SK-N-SH (cell line): ENCODE data around the gene UBE2I. TPM values are rescaled to one million over a fixed set of nuclear protein-coding genes. Genes with fewer than 3 reads are reported as not detected.

ENCODE experiments used
- CTCF ChIA-PET: fragments of 300-600, 350-600 bp; formaldehyde crosslinking; extraction: SDS; loops from one replicate; lab custom pipeline; 2021; lab: Yijun Ruan, JAX
- POLR2A ChIA-PET: fragments of 350-600 bp; sonication (Branson Sonifier 250); formaldehyde crosslinking; extraction: SDS; loops from one replicate; lab custom pipeline; 2020; ENCODE audit warnings: antibody characterized with exemption, inconsistent platforms; lab: Yijun Ruan, JAX
- DNase-seq: peaks from one replicate; pipeline ENCODE4 v3.0.0; 2012
- H2AFZ ChIP-seq: fragments of 200-600 bp; sonication (generic); 2 replicates; pipeline ENCODE4 v1.8.1; 2016; ENCODE audit warnings: antibody characterized with exemption, mild to moderate bottlenecking, low read depth
- H3F3A ChIP-seq: fragments of 200-600 bp; sonication (generic); replicated peaks from 2 replicates; pipeline ENCODE3; 2016; ENCODE audit warnings: antibody characterized with exemption, mild to moderate bottlenecking; ENCODE audit not compliant: insufficient read depth
- H3K27ac ChIP-seq, 2 experiments: fragments of 200-500 bp in 1 of 2; fragments of 200-600 bp in 1 of 2; sonication (Bioruptor generic) in 1 of 2; sonication (generic), shearing (Covaris generic) in 1 of 2; 2 replicates each; pipeline versions ENCODE4 v1.5.1 to v1.6.1; 2014 to 2016; ENCODE audit warnings: low read depth in 2 of 2, inconsistent platforms in 1 of 2, low read length in 1 of 2, mild to moderate bottlenecking in 1 of 2, mixed read lengths in 1 of 2
- H3K27me3 ChIP-seq: fragments of 200-600 bp; sonication (generic), shearing (Covaris generic); 2 replicates; pipeline ENCODE4 v1.6.1; 2016; ENCODE audit warnings: mixed run types; ENCODE audit not compliant: insufficient read depth
- H3K36me3 ChIP-seq, 2 experiments: fragments of 200-500 bp in 1 of 2; fragments of 200-600 bp in 1 of 2; sonication (Bioruptor generic) in 1 of 2; sonication (generic) in 1 of 2; replicated peaks in 1 of 2; 2 replicates each; pipeline versions ENCODE3 to v1.5.1; 2014 to 2016; ENCODE audit warnings: low read length in 1 of 2, mild to moderate bottlenecking in 1 of 2; ENCODE audit not compliant: insufficient read depth in 2 of 2, control insufficient read depth in 1 of 2
- H3K4me1 ChIP-seq, 2 experiments: fragments of 200-500 bp in 1 of 2; fragments of 200-600 bp in 1 of 2; sonication (Bioruptor generic) in 1 of 2; sonication (generic), shearing (Covaris generic) in 1 of 2; 2 replicates each; pipeline versions ENCODE4 v1.5.1 to v1.6.1; 2014 to 2016; ENCODE audit warnings: low read depth in 1 of 2, low read length in 1 of 2, mixed run types in 1 of 2; ENCODE audit not compliant: insufficient read depth in 2 of 2, control insufficient read depth in 1 of 2
- H3K4me2 ChIP-seq: fragments of 200-600 bp; sonication (generic), shearing (Covaris generic); 2 replicates; pipeline ENCODE4 v1.6.1; 2017; ENCODE audit warnings: mixed run types
- H3K4me3 ChIP-seq, 2 experiments: fragments of 200-500 bp in 1 of 2; fragments of 200-600 bp in 1 of 2; sonication (Bioruptor generic) in 1 of 2; sonication (generic), shearing (Covaris generic) in 1 of 2; 2 replicates each; pipeline versions ENCODE4 v1.5.1 to v1.8.1; 2014 to 2016; ENCODE audit warnings: low read depth in 2 of 2, inconsistent platforms in 1 of 2, low read length in 1 of 2, mild to moderate bottlenecking in 1 of 2, mixed read lengths in 1 of 2, moderate library complexity in 1 of 2
- H3K79me2 ChIP-seq: fragments of 200-600 bp; sonication (generic); 2 replicates; pipeline ENCODE4 v1.8.1; 2017; ENCODE audit warnings: mild to moderate bottlenecking; ENCODE audit not compliant: insufficient read depth
- H3K9ac ChIP-seq: fragments of 200-600 bp; sonication (generic); 2 replicates; pipeline ENCODE4 v1.6.1; 2017; ENCODE audit warnings: mixed run types
- H3K9me2 ChIP-seq: fragments of 200-600 bp; sonication (generic); 2 replicates; pipeline ENCODE4 v1.6.1; 2017; ENCODE audit warnings: mixed run types
- H3K9me3 ChIP-seq: fragments of 200-600 bp; sonication (generic); 2 replicates; pipeline ENCODE4 v1.6.1; 2017; ENCODE audit warnings: mixed run types, mild to moderate bottlenecking, moderate library complexity
- H4K20me1 ChIP-seq: fragments of 200-600 bp; sonication (generic); 2 replicates; pipeline ENCODE4 v1.6.1; 2017; ENCODE audit warnings: mild to moderate bottlenecking, mixed run types; ENCODE audit not compliant: insufficient read depth
- CHD2 ChIP-seq: fragments of 150-350 bp; IDR thresholded peaks from 2 replicates; pipeline ENCODE4 v1.6.1; 2018; ENCODE audit warnings: low read length; ENCODE audit not compliant: partially characterized antibody
- EP300 ChIP-seq, 2 experiments: IDR thresholded peaks; 2 replicates each; pipeline versions ENCODE4 v1.4.0 to v1.6.1; 2012; ENCODE audit warnings: borderline replicate concordance in 1 of 2, low read depth in 1 of 2, low read length in 1 of 2
- EZH2phosphoT487 ChIP-seq: fragments of 200-600 bp; sonication (generic); IDR thresholded peaks from 2 replicates; pipeline ENCODE4 v1.6.1; 2017; ENCODE audit warnings: low read depth, mixed run types, mild to moderate bottlenecking, antibody characterized with exemption, moderate library complexity, borderline replicate concordance
- FOSL2 ChIP-seq: IDR thresholded peaks from 2 replicates; pipeline ENCODE4 v1.4.0; 2012; ENCODE audit warnings: low read depth, mild to moderate bottlenecking, moderate library complexity, borderline replicate concordance
- FOXJ3 ChIP-seq: sonication (generic); formaldehyde crosslinking; IDR thresholded peaks from 2 replicates; pipeline ENCODE4 v1.5.1; 2020; ENCODE audit warnings: mild to moderate bottlenecking, missing genetic modification reagents
- FOXM1 ChIP-seq: IDR thresholded peaks from 2 replicates; pipeline ENCODE4 v1.4.0; 2012; ENCODE audit warnings: low read depth, mild to moderate bottlenecking
- JUND ChIP-seq: IDR thresholded peaks from 2 replicates; pipeline ENCODE4 v1.4.0; 2012
- MEF2A ChIP-seq: IDR thresholded peaks from 2 replicates; pipeline ENCODE4 v1.4.0; 2012; ENCODE audit warnings: low read depth, borderline replicate concordance
- PBX3 ChIP-seq: IDR thresholded peaks from 2 replicates; pipeline ENCODE4; 2012
- RAD21 ChIP-seq: IDR thresholded peaks from 2 replicates; pipeline ENCODE4 v1.6.1; 2012; ENCODE audit warnings: mild to moderate bottlenecking, low read length
- RCOR1 ChIP-seq: fragments of 150-350 bp; IDR thresholded peaks from 2 replicates; pipeline ENCODE4 v1.6.1; 2017; ENCODE audit warnings: antibody characterized with exemption, low read length
- RXRA ChIP-seq: IDR thresholded peaks from 2 replicates; pipeline ENCODE4 v1.4.0; 2012; ENCODE audit warnings: low read depth, mild to moderate bottlenecking, borderline replicate concordance
- SIN3A ChIP-seq: IDR thresholded peaks from 2 replicates; pipeline ENCODE4 v1.6.1; 2012; ENCODE audit warnings: low read depth, mild to moderate bottlenecking, low read length, moderate library complexity, borderline replicate concordance
- SMC3 ChIP-seq: IDR thresholded peaks from 2 replicates; pipeline ENCODE4 v1.6.1; 2012; ENCODE audit warnings: low read depth, low read length, improper control_type of control experiment
- TAF1 ChIP-seq: IDR thresholded peaks from 2 replicates; pipeline ENCODE4 v1.6.1; 2012; ENCODE audit warnings: low read depth, mild to moderate bottlenecking, low read length, moderate library complexity, borderline replicate concordance
- TCF12 ChIP-seq: IDR thresholded peaks from 2 replicates; pipeline ENCODE4 v1.4.0; 2012
- YY1 ChIP-seq: IDR thresholded peaks from 2 replicates; pipeline ENCODE4 v1.4.0; 2012; ENCODE audit warnings: low read depth, mild to moderate bottlenecking
- WGBS: methylation state at CpG from one replicate; pipeline ENCODE4 v1.1.6; 2017; ENCODE audit warnings: low lambda C conversion rate; 5-methylcytosine and 5-hydroxymethylcytosine counted together
- polyA plus RNA-seq, 3 experiments: library from polyadenylated mRNA; depleted of rRNA; stranded (reverse); fragments of >200 nt; gene quantifications; 2 replicates each; pipeline ENCODE4 v1.2.3, GENCODE V29; 2012
- TF ChIP-seq, protein P1 (sequence below): IDR thresholded peaks from 2 replicates; pipeline ENCODE4 v1.6.1; 2012; ENCODE audit warnings: mild to moderate bottlenecking, low read depth, low read length, moderate library complexity
- TF ChIP-seq, protein P2 (sequence below): fragments of 150-350 bp; IDR thresholded peaks from 2 replicates; pipeline ENCODE4 v1.6.1; 2017; ENCODE audit warnings: antibody characterized with exemption, low read length, low read depth, borderline replicate concordance

UBE2I gene
- polyA plus RNA-seq, 1 of the 3 experiments (the other 2 are of a cell fraction): 107 TPM

- TF ChIP-seq RCOR1 (no peak), TCF12 (no peak), CHD2 (no peak), SMC3 (no peak), EP300 (IDR thresholded peaks at IDR 0.05; ENCODE audit: borderline replicate concordance in 1 of 2, low read depth in 1 of 2, low read length in 1 of 2) (no peak), YY1 (no peak), FOXM1 (no peak), RAD21 (no peak), TAF1 (no peak), RXRA (no peak), FOXJ3 (CRISPR knock-in tag) (no peak), EZH2phosphoT487 (no peak), MEF2A (no peak), SIN3A (no peak), FOSL2 (no peak), PBX3 (no peak), JUND (no peak)
- TF ChIP-seq, protein P1, sequence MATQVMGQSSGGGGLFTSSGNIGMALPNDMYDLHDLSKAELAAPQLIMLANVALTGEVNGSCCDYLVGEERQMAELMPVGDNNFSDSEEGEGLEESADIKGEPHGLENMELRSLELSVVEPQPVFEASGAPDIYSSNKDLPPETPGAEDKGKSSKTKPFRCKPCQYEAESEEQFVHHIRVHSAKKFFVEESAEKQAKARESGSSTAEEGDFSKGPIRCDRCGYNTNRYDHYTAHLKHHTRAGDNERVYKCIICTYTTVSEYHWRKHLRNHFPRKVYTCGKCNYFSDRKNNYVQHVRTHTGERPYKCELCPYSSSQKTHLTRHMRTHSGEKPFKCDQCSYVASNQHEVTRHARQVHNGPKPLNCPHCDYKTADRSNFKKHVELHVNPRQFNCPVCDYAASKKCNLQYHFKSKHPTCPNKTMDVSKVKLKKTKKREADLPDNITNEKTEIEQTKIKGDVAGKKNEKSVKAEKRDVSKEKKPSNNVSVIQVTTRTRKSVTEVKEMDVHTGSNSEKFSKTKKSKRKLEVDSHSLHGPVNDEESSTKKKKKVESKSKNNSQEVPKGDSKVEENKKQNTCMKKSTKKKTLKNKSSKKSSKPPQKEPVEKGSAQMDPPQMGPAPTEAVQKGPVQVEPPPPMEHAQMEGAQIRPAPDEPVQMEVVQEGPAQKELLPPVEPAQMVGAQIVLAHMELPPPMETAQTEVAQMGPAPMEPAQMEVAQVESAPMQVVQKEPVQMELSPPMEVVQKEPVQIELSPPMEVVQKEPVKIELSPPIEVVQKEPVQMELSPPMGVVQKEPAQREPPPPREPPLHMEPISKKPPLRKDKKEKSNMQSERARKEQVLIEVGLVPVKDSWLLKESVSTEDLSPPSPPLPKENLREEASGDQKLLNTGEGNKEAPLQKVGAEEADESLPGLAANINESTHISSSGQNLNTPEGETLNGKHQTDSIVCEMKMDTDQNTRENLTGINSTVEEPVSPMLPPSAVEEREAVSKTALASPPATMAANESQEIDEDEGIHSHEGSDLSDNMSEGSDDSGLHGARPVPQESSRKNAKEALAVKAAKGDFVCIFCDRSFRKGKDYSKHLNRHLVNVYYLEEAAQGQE: no peak
- TF ChIP-seq, protein P2, sequence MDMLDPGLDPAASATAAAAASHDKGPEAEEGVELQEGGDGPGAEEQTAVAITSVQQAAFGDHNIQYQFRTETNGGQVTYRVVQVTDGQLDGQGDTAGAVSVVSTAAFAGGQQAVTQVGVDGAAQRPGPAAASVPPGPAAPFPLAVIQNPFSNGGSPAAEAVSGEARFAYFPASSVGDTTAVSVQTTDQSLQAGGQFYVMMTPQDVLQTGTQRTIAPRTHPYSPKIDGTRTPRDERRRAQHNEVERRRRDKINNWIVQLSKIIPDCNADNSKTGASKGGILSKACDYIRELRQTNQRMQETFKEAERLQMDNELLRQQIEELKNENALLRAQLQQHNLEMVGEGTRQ: no peak
- Histone ChIP-seq H3K4me1 (peaks cover 0 to 2% of the 10 kb centered on the region in 2 experiments; a peak in 1 of 4 replicates), H3K4me3 (no peak overlapping the region), H3K79me2 (no peaks in the 10 kb centered on the region), H4K20me1 (no peaks in the 10 kb centered on the region), H3K36me3 (no peaks in the 10 kb centered on the region), H2AFZ (no peak overlapping the region), H3K27me3 (peaks cover 57% of the 10 kb centered on the region), H3K9me2 (no peaks in the 10 kb centered on the region), H3K9me3 (no peaks in the 10 kb centered on the region), H3K27ac (no peak overlapping the region), H3F3A (peaks cover 10% of the 10 kb centered on the region), H3K9ac (no peak overlapping the region), H3K4me2 (no peak overlapping the region)
- no peak for DNase-seq
- ChIA-PET CTCF (no interaction called here), POLR2A (no interaction called here)
- 47% methylated on average over 2 of the region's 9 CpGs for WGBS
Observed at GRCh38 chr16:1262846-1263221, 46.6 kb upstream of the UBE2I start.
